Fibroblast of lung (primary cell): ENCODE measurements around the gene FAM135A.

Experiments used
- CTCF ChIP-seq, 2 donors: IDR thresholded peaks in 1 of 2; conservative IDR thresholded peaks in 1 of 2; 1 replicate in 1 of 2; 2 replicates in 1 of 2; pipeline ENCODE4 v1.5.1; 2011 to 2012; ENCODE audit warnings: low read length in 2 of 2, control low read depth in 1 of 2, inconsistent platforms in 1 of 2, low read depth in 1 of 2, mild to moderate bottlenecking in 1 of 2
- EZH2 ChIP-seq: IDR thresholded peaks from 2 replicates; pipeline ENCODE4 v1.5.1; 2012; ENCODE audit warnings: low read length, control low read depth, mild to moderate bottlenecking; ENCODE audit errors: missing control alignments

- TF ChIP-seq CTCF (conservative IDR thresholded peaks at IDR 0.05 in 1 of 2, IDR thresholded peaks at IDR 0.05 in 1 of 2; ENCODE audit: low read depth in 1 of 2, low read length in 2 of 2) (no peak), EZH2 (no peak)
These were observed 89.2 kb downstream of the FAM135A start for GRCh38 chr6:70502484-70502883.
